ENCODE measurements around the gene SLC35F3. TPM values are rescaled to one million over a fixed set of nuclear protein-coding genes. Genes with fewer than 3 reads are reported as not detected.

SLC35F3 gene
- total RNA-seq, 1 donor from 2014 or later, result 0.57 TPM

DNA sequence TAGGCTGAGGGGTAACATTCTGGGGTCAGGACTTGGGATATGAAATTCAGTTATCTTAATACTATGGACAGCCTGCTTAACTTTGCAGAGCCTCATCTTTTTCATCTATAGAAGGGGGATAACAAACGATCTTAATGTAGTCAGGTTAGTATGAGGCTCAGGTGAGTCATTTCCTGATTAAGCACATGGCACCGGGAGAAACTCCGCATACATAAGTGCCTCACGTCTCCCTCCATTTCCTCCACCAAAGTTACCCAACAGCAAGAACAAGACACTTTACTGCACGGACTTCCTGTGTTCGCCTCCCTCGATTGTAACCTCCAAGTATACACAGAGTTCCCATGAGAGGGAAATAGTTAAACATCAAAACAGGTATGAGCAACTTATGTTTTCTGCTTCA lies 356.1 kb downstream of the SLC35F3 start:
- H3K4me1 Mint-ChIP-seq (ENCODE audit: low read depth, unreplicated experiment), result peaks cover 8% of the 10 kb centered on the region
- Histone ChIP-seq H4K20me1 (ENCODE audit: insufficient read depth, low read length) (no peaks in the 10 kb centered on the region), H3K4me2 (ENCODE audit: low read length) (no peak overlapping the region), H3K27ac (ENCODE audit: low read depth, low read length) (no peak overlapping the region), H3K9me3 (ENCODE audit: insufficient read depth, low read depth, low read length) (no peaks in the 10 kb centered on the region), H3K79me2 (ENCODE audit: insufficient read depth, low read length) (no peaks in the 10 kb centered on the region), H3K9ac (ENCODE audit: low read length) (no peak overlapping the region), H2AFZ (ENCODE audit: low read depth, low read length) (no peak overlapping the region), H3K27me3 (ENCODE audit: insufficient read depth, low read length) (no peaks in the 10 kb centered on the region), H3K36me3 (ENCODE audit: insufficient read depth, low read length) (no peaks in the 10 kb centered on the region), H3K4me1 (ENCODE audit: insufficient read depth, low read length) (no peaks in the 10 kb centered on the region), H3K4me3 (ENCODE audit: insufficient read depth, low read depth, low read length) (no peak overlapping the region)
- peaks cover 22% of the 10 kb centered on the region for H3K27me3 Mint-ChIP-seq (ENCODE audit: low read depth, unreplicated experiment)
- peaks cover 4% of the 10 kb centered on the region for H3K9me3 Mint-ChIP-seq (ENCODE audit: unreplicated experiment)
- FAIRE-seq (no peak), DNase-seq (ENCODE audit: low read depth) (peak; percentile 26)
- H3K4me3 Mint-ChIP-seq (ENCODE audit: unreplicated experiment), result no peak overlapping the region
- TF ChIP-seq, protein P1, sequence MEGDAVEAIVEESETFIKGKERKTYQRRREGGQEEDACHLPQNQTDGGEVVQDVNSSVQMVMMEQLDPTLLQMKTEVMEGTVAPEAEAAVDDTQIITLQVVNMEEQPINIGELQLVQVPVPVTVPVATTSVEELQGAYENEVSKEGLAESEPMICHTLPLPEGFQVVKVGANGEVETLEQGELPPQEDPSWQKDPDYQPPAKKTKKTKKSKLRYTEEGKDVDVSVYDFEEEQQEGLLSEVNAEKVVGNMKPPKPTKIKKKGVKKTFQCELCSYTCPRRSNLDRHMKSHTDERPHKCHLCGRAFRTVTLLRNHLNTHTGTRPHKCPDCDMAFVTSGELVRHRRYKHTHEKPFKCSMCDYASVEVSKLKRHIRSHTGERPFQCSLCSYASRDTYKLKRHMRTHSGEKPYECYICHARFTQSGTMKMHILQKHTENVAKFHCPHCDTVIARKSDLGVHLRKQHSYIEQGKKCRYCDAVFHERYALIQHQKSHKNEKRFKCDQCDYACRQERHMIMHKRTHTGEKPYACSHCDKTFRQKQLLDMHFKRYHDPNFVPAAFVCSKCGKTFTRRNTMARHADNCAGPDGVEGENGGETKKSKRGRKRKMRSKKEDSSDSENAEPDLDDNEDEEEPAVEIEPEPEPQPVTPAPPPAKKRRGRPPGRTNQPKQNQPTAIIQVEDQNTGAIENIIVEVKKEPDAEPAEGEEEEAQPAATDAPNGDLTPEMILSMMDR (IDR thresholded peaks at IDR 0.05; ENCODE audit: insufficient read depth, low read depth, low read length), result no peak
- TF ChIP-seq EZH2 (IDR thresholded peaks at IDR 0.05; ENCODE audit: insufficient read depth, low read length), result no peak
- H3K36me3 Mint-ChIP-seq (ENCODE audit: low read depth, unreplicated experiment), result no peaks in the 10 kb centered on the region
- no peak overlapping the region for H3K27ac Mint-ChIP-seq (ENCODE audit: unreplicated experiment)

DNA sequence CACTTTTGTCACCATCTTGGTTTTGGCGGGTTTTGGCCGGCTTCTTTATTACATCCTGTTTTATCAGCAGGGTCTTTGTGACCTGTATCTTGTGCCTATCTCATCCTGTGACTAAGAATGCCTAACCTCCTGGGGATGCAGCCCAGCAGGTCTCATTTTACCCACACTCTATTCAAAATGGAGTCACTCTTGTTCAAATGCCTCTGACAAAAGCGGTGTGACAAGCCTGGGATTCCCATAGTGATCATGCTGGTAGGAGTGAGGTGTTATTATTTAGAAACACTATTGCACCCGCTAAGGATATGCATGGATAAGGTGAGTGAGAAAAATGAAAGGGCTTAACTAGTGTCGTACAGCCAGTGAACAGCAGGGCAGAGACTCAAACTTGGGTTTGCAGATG lies 357.1 kb downstream of the SLC35F3 start:
- Mint-ChIP-seq H3K4me1 (ENCODE audit: low read depth, unreplicated experiment) (peaks cover 3% of the 10 kb centered on the region), H3K4me3 (ENCODE audit: unreplicated experiment) (no peak overlapping the region), H3K36me3 (ENCODE audit: low read depth, unreplicated experiment) (no peaks in the 10 kb centered on the region), H3K9me3 (ENCODE audit: unreplicated experiment) (peaks cover 4% of the 10 kb centered on the region), H3K27ac (ENCODE audit: unreplicated experiment) (no peak overlapping the region), H3K27me3 (ENCODE audit: low read depth, unreplicated experiment) (peaks cover 25% of the 10 kb centered on the region)
- Histone ChIP-seq H3K27ac (ENCODE audit: low read depth, low read length) (no peak overlapping the region), H3K79me2 (ENCODE audit: insufficient read depth, low read length) (no peaks in the 10 kb centered on the region), H4K20me1 (ENCODE audit: insufficient read depth, low read length) (no peaks in the 10 kb centered on the region), H3K4me3 (ENCODE audit: insufficient read depth, low read depth, low read length) (no peak overlapping the region), H3K4me2 (ENCODE audit: low read length) (no peak overlapping the region), H2AFZ (ENCODE audit: low read depth, low read length) (no peak overlapping the region), H3K27me3 (ENCODE audit: insufficient read depth, low read length) (no peaks in the 10 kb centered on the region), H3K9ac (ENCODE audit: low read length) (no peak overlapping the region), H3K4me1 (ENCODE audit: insufficient read depth, low read length) (no peaks in the 10 kb centered on the region), H3K36me3 (ENCODE audit: insufficient read depth, low read length) (no peaks in the 10 kb centered on the region), H3K9me3 (ENCODE audit: insufficient read depth, low read depth, low read length) (no peaks in the 10 kb centered on the region)
- FAIRE-seq (no peak), DNase-seq (ENCODE audit: low read depth) (no peak)
- TF ChIP-seq, protein P1 (IDR thresholded peaks at IDR 0.05; ENCODE audit: insufficient read depth, low read depth, low read length), result no peak
- TF ChIP-seq EZH2 (IDR thresholded peaks at IDR 0.05; ENCODE audit: insufficient read depth, low read length), result no peak

DNA sequence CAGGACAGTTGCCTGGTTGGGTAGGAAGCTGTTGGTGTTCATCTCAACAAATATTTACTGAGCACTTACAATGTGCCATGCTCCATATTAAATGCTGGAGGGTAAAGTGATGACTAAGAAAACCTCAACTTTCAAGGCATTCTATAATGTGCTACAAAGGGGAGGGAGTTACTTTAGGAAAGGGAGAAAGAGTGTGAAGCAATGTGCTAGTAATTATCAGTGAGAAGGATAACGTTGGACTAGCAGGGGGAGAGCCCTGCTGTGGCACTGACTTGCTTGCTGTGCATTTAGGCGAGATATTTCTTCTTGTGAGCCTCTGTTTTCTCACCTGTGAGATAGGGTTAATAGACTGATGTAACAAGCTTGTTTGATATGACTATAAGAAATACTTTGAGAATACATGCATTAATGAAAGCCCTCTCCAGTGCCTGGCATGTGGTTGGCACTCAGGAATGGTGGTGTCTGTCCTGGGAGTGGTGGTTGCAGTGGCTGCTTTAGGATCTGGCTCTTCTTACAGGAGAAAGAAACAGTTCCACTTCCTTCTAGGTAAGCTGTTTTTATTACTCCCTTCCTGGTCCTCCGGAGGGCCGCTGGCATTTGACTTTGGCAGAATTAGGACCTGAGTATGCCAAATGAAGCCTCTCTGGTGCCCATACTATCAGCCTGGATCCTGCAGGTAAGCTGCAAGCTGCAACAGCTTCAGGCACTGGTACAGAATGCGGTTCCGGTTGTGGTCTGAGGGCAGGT lies 357.7 kb downstream of the SLC35F3 start:
- no peak overlapping the region for H3K27ac Mint-ChIP-seq (ENCODE audit: unreplicated experiment)
- no peak for FAIRE-seq
- H4K20me1 ChIP-seq (ENCODE audit: insufficient read depth, low read length), result no peaks in the 10 kb centered on the region
- no peak for TF ChIP-seq EZH2 (IDR thresholded peaks at IDR 0.05; ENCODE audit: insufficient read depth, low read length)
- TF ChIP-seq, protein P1 (IDR thresholded peaks at IDR 0.05; ENCODE audit: insufficient read depth, low read depth, low read length), result no peak
- H3K9me3 Mint-ChIP-seq (ENCODE audit: unreplicated experiment), result peaks cover 4% of the 10 kb centered on the region
- no peaks in the 10 kb centered on the region for H3K36me3 ChIP-seq (ENCODE audit: insufficient read depth, low read length)
- H2AFZ ChIP-seq (ENCODE audit: low read depth, low read length), result no peak overlapping the region
- no peak overlapping the region for H3K4me3 Mint-ChIP-seq (ENCODE audit: unreplicated experiment)
- H3K4me2 ChIP-seq (ENCODE audit: low read length), result no peak overlapping the region
- DNase-seq (ENCODE audit: low read depth), result no peak
- no peaks in the 10 kb centered on the region for H3K79me2 ChIP-seq (ENCODE audit: insufficient read depth, low read length)
- H3K4me3 ChIP-seq (ENCODE audit: insufficient read depth, low read depth, low read length), result no peak overlapping the region
- no peaks in the 10 kb centered on the region for H3K36me3 Mint-ChIP-seq (ENCODE audit: low read depth, unreplicated experiment)
- no peak overlapping the region for H3K9ac ChIP-seq (ENCODE audit: low read length)
- no peaks in the 10 kb centered on the region for H3K4me1 ChIP-seq (ENCODE audit: insufficient read depth, low read length)
- H3K9me3 ChIP-seq (ENCODE audit: insufficient read depth, low read depth, low read length), result no peaks in the 10 kb centered on the region
- H3K27me3 Mint-ChIP-seq (ENCODE audit: low read depth, unreplicated experiment), result peaks cover 25% of the 10 kb centered on the region
- no peak overlapping the region for H3K27ac ChIP-seq (ENCODE audit: low read depth, low read length)
- H3K27me3 ChIP-seq (ENCODE audit: insufficient read depth, low read length), result no peaks in the 10 kb centered on the region
- H3K4me1 Mint-ChIP-seq (ENCODE audit: low read depth, unreplicated experiment), result no peaks in the 10 kb centered on the region

Measured in astrocyte (in vitro differentiated cells and primary cell).